ENCODE measurements around the gene RAP1A.

DNA sequence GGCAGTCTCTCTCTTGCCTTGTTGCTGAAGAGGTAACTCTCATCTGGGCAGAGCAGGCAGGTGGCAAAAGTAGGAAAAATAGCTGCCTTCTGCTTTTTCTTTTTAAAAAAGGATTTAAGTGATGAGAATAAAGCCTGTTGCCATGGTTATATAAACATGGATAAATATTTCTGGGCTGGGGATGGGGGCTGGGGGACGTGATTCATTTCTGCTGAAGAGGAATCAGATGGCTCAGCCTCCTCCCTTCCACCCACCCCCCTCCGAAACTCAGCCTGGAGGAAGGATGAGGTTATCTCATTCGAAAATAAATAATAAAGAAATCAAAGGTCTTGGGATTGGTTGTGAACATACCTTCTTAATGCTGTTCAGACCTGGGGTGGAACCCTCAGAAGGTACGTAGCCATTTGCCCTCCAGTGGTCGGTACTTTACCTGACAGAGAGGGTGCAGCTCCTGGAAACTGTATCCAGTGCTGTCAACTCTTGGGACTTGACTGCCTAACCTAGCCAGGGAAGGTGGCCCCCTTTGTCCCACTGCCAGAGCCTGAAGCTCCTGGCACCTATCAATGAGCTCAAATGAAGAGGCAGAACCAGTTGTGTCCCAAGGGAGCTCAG is 123.5 kb downstream of the RAP1A start:
- TF ChIP-seq POLR2A (IDR thresholded peaks at IDR 0.05): no peak
- TF ChIP-seq, protein P1, sequence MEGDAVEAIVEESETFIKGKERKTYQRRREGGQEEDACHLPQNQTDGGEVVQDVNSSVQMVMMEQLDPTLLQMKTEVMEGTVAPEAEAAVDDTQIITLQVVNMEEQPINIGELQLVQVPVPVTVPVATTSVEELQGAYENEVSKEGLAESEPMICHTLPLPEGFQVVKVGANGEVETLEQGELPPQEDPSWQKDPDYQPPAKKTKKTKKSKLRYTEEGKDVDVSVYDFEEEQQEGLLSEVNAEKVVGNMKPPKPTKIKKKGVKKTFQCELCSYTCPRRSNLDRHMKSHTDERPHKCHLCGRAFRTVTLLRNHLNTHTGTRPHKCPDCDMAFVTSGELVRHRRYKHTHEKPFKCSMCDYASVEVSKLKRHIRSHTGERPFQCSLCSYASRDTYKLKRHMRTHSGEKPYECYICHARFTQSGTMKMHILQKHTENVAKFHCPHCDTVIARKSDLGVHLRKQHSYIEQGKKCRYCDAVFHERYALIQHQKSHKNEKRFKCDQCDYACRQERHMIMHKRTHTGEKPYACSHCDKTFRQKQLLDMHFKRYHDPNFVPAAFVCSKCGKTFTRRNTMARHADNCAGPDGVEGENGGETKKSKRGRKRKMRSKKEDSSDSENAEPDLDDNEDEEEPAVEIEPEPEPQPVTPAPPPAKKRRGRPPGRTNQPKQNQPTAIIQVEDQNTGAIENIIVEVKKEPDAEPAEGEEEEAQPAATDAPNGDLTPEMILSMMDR (IDR thresholded peaks at IDR 0.05): no peak
